MCF 10A (cell line): ENCODE data around the gene WNK3. TPM values are rescaled to one million over a fixed set of nuclear protein-coding genes. Genes with fewer than 3 reads are reported as not detected.
"Not testable (repeated sequence)": the region's sequence is repeated elsewhere in the genome, so short reads cannot be mapped to it uniquely, and the experiment has no call there.

Experiments used
- Bru-seq: library from RNA; stranded (reverse); fragments of 400-500 nt; gene quantifications from one replicate; lab custom pipeline; 2021; lab: Mats Ljungman, UMichigan
- BruChase-seq, 2 experiments: library from RNA; stranded (reverse); fragments of 400-500 nt; gene quantifications; one replicate each; lab custom pipeline; 2021; lab: Mats Ljungman, UMichigan
- BruUV-seq: library from RNA; stranded (reverse); fragments of 400-500 nt; replicated peaks from 2 replicates; lab custom pipeline; 2021; lab: Mats Ljungman, UMichigan
- CTCF ChIA-PET: fragments of 300-600 bp; sonication (Branson Sonifier 250); formaldehyde crosslinking; extraction: SDS; loops from one replicate; lab custom pipeline; 2021; ENCODE audit warnings: antibody characterized with exemption, inconsistent platforms; lab: Yijun Ruan, JAX
- POLR2A ChIA-PET: fragments of 300-600, 350-650 bp; sonication (Branson Sonifier 250); formaldehyde crosslinking; extraction: SDS; loops from one replicate; lab custom pipeline; 2020; ENCODE audit warnings: antibody characterized with exemption, inconsistent platforms; lab: Yijun Ruan, JAX
- DNase-seq: peaks from one replicate; pipeline ENCODE4 v3.0.0-alpha.2; 2018; ENCODE audit not compliant: unreplicated experiment
- H3K27ac Mint-ChIP-seq: one replicate; pipeline ENCODE4 v1.8.0; 2022; ENCODE audit warnings: mild to moderate bottlenecking, low read depth, mixed read lengths; ENCODE audit not compliant: unreplicated experiment
- H3K27me3 Mint-ChIP-seq: one replicate; pipeline ENCODE4 v1.8.0; 2022; ENCODE audit warnings: mixed read lengths; ENCODE audit not compliant: insufficient read depth, unreplicated experiment
- H3K36me3 Mint-ChIP-seq: one replicate; pipeline ENCODE4 v1.8.0; 2022; ENCODE audit warnings: mild to moderate bottlenecking, moderate library complexity, mixed read lengths; ENCODE audit not compliant: insufficient read depth, unreplicated experiment
- H3K4me1 Mint-ChIP-seq: one replicate; pipeline ENCODE4 v1.8.0; 2022; ENCODE audit warnings: mixed read lengths; ENCODE audit not compliant: insufficient read depth, unreplicated experiment
- H3K4me3 Mint-ChIP-seq: one replicate; pipeline ENCODE4 v1.8.0; 2022; ENCODE audit warnings: mild to moderate bottlenecking, moderate library complexity, mixed read lengths; ENCODE audit not compliant: unreplicated experiment
- H3K9me3 Mint-ChIP-seq: one replicate; pipeline ENCODE4 v1.8.0; 2022; ENCODE audit warnings: mixed read lengths; ENCODE audit not compliant: unreplicated experiment
- intact Hi-C: fragments of 100-400 bp; cut with micrococcal nuclease; formaldehyde crosslinking; loops from 2 replicates; pipeline ENCODE4 v1.14.1; 2022
- long read RNA-seq: library from polyadenylated mRNA; stranded (forward); transcript quantifications from one replicate; pipeline ENCODE4 v2.0.0, GENCODE V29; 2022
- total RNA-seq: library from RNA; stranded (reverse); gene quantifications from 2 replicates; pipeline ENCODE4 v1.2.3, GENCODE V29; 2022
- TF ChIP-seq, protein P1 (sequence below): fragments of 200-600 bp; IDR thresholded peaks from one replicate; pipeline ENCODE4 v1.8.0; 2022; ENCODE audit warnings: antibody characterized with exemption, mild to moderate bottlenecking; ENCODE audit not compliant: unreplicated experiment

Gene WNK3
- total RNA-seq (not detected in 2 replicates), Bru-seq, nascent RNA (percentile 7 among the genes with signal in this experiment), BruChase-seq, experiment 1, labeled RNA remaining after a 6-hour chase (percentile 12 among the genes with signal in this experiment), BruChase-seq, experiment 2, labeled RNA remaining after a 2-hour chase (percentile 8 among the genes with signal in this experiment)
- long read RNA-seq = 0 reads

DNA sequence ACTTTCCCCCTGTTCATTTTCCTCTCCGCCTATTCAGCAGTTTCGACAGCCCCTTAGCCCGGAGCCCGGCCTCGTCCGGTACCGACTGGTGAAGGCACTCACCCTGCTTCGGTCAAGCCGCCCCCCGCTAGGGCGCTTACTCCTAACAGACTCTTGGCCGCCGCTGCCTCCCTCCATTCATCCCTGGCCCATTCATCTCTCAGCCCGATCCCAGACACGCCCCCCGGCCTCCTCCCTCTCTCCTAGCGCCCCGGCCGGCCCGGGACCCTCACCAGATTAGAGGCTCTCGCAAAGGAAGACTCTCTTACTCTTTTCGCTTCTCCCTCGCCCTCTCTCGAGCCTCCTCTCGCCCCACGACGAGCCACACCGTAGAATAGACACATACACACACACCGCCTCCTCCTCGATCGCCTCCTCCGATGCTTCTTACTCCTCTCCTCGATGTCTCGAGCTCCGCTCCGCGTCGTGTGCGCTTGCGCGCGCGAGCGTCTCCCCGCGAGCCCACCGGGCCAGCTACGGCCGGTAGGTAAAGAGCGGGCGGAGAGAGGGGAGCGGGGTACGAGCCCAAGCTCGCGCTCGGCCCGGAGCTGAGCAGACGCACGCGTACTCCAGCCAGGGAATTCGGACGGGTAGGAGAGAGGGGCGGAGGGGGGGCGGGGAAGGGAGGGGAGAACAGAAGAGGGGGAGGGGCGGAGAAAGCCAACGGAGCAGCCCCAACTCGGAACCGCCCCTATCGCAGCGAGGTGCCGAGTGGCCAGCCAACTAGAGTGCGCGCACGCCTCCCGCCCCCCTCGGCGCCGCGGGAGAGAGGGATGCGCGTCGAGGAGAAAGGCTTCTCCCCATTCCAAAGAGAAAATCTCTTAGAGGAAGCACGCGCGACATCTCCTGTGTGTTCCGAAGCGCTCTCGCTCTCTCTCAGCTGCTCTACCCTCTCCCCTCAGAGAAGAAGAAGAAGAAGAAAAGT is at the start of gene WNK3:
Gene WNK3, minus strand, starts transcription at position 633 of the 964 bp plus-strand sequence.
- peak within 1 kb of the TSS; percentile 76 for H3K4me3 Mint-ChIP-seq
- no peaks in the 10 kb centered on the region for H3K4me1 Mint-ChIP-seq
- no peak within 1 kb of the TSS for H3K27ac Mint-ChIP-seq
- intact Hi-C loops = no loop called here
- no peaks in the 10 kb centered on the region for H3K36me3 Mint-ChIP-seq
- TF ChIP-seq, protein P1, sequence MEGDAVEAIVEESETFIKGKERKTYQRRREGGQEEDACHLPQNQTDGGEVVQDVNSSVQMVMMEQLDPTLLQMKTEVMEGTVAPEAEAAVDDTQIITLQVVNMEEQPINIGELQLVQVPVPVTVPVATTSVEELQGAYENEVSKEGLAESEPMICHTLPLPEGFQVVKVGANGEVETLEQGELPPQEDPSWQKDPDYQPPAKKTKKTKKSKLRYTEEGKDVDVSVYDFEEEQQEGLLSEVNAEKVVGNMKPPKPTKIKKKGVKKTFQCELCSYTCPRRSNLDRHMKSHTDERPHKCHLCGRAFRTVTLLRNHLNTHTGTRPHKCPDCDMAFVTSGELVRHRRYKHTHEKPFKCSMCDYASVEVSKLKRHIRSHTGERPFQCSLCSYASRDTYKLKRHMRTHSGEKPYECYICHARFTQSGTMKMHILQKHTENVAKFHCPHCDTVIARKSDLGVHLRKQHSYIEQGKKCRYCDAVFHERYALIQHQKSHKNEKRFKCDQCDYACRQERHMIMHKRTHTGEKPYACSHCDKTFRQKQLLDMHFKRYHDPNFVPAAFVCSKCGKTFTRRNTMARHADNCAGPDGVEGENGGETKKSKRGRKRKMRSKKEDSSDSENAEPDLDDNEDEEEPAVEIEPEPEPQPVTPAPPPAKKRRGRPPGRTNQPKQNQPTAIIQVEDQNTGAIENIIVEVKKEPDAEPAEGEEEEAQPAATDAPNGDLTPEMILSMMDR = no peak
- H3K27me3 Mint-ChIP-seq = peaks cover 71% of the 10 kb centered on the region
- no TSS peak for BruUV-seq
- peak; percentile 6 for DNase-seq
- POLR2A ChIA-PET = no interaction called here
- no peaks in the 10 kb centered on the region for H3K9me3 Mint-ChIP-seq
- CTCF ChIA-PET = no interaction called here

DNA sequence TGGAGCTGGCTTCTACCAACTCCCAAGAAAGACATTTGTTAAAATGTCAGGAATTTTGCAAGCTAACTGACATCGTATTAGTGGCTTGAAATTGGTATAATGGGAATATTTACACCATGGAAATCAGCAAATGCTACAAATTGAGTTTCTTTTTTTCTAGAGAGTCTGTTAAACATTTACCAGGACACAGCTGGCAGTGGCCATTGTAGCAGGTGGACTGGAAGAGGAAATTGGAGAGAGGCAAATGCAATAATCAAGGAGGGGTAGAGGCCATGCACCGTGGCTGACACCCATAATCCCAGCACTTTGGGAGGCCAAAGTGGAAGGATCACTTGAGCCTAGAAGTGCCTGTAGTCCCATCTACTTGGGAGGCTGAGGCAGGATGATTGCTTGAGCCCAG is 49.4 kb upstream of the WNK3 start:
- no peaks in the 10 kb centered on the region for H3K36me3 Mint-ChIP-seq
- no peaks in the 10 kb centered on the region for H3K4me1 Mint-ChIP-seq
- H3K9me3 Mint-ChIP-seq = no peaks in the 10 kb centered on the region
- TF ChIP-seq, protein P1 = no peak
- BruUV-seq = no TSS peak
- no peak overlapping the region for H3K4me3 Mint-ChIP-seq
- intact Hi-C loops = no loop called here
- ChIA-PET CTCF (no interaction called here), POLR2A (no interaction called here)
- no peak for DNase-seq
- H3K27me3 Mint-ChIP-seq = peaks cover 48% of the 10 kb centered on the region
- no peak overlapping the region for H3K27ac Mint-ChIP-seq

DNA sequence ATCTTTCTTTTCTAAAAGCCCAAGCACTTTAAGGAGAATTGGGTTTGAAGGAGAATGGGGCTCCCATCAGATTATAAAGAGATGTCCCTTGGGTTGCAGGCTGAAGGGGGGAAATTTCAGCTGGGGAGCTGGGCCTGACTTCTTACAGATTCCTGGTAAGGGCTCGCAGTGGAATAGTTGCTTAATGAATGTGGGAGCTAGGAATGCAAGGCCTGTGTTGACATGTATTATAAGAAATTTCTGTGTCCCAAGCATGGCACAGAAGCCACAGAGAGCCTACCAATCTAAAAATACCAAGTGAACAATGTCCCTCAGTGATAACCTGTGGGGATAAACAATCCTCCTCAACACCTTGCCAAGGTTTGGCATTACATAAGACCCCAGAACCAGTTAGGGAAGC is 39.3 kb upstream of the WNK3 start:
- BruUV-seq = no TSS peak
- POLR2A ChIA-PET = interaction anchor here (0.5 to 0.6 kb wide), 2 partner anchors 9 to 226 kb away, joined by 3 read pairs; no protein-coding TSS in a partner anchor
- H3K9me3 Mint-ChIP-seq = no peaks in the 10 kb centered on the region
- TF ChIP-seq, protein P1 = no peak
- peaks cover 10% of the 10 kb centered on the region for H3K27me3 Mint-ChIP-seq
- no peak overlapping the region for H3K4me3 Mint-ChIP-seq
- no peak overlapping the region for H3K27ac Mint-ChIP-seq
- CTCF ChIA-PET = no interaction called here
- H3K36me3 Mint-ChIP-seq = no peaks in the 10 kb centered on the region
- no peaks in the 10 kb centered on the region for H3K4me1 Mint-ChIP-seq
- peak; percentile 2 for DNase-seq
- intact Hi-C loops = no loop called here

DNA sequence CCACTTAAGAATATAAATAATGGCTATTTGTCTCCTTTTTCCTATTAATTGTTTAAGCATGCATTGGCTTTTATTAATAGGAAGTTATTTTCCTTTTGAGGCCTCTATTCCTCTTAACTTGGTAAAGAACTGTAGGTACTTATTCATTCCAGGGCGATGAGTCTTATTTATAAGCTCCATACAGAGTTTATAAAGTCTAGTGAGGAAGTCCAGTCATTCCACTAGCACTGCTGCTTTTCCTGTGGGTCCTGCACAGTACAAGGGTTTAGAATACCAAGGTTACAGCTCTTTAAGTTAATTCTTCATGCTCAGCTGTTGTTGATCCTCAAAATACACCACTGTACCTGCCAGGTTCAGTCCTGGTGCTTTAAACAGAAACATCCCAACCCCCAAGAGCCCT is 28.5 kb upstream of the WNK3 start:
- TF ChIP-seq, protein P1 = no peak
- no peaks in the 10 kb centered on the region for H3K9me3 Mint-ChIP-seq

DNA sequence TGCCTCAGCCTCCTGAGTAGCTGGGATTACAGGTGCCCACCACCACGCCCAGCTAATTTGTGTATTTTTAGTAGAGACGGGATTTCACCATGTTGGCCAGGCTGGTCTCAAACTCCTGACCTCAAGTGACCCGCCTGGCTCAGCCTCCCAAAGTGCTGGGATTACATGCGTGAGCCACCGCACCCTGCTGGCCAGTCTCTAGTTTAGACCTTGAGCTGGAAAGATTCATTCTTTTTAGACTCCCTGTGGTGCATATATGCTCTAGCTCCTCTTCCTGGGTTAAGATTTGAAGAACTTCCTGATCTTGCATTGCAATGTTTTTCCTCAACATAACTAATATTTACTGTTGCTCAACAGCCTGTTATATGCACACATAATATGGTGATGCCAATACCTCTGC is 26.8 kb upstream of the WNK3 start:
- H3K27ac Mint-ChIP-seq, DNase-seq, H3K27me3 Mint-ChIP-seq, H3K9me3 Mint-ChIP-seq, H3K36me3 Mint-ChIP-seq, H3K4me3 Mint-ChIP-seq, intact Hi-C loops, BruUV-seq, H3K4me1 Mint-ChIP-seq: not testable (repeated sequence)
- POLR2A ChIA-PET = interaction anchor here (0.6 to 0.7 kb wide), 2 partner anchors 9 to 159 kb away, joined by 3 read pairs; no protein-coding TSS in a partner anchor
- CTCF ChIA-PET = interaction anchor here (0.6 kb wide), 1 partner anchor 604 kb away, joined by 3 read pairs; no protein-coding TSS in a partner anchor

More for the DNA sequence above, 28.5 kb upstream of the WNK3 start:
- Mint-ChIP-seq H3K4me3 (no peak overlapping the region), H3K27me3 (no peaks in the 10 kb centered on the region), H3K27ac (no peak overlapping the region), H3K36me3 (no peaks in the 10 kb centered on the region), H3K4me1 (no peaks in the 10 kb centered on the region)
- no peak for DNase-seq
- ChIA-PET POLR2A (no interaction called here), CTCF (interaction anchor here (0.6 kb wide), 1 partner anchor 477 kb away, joined by 5 read pairs; no protein-coding TSS in a partner anchor)
- intact Hi-C loops = no loop called here
- no TSS peak for BruUV-seq
